WERI-Rb-1 (cell line): ENCODE data around the gene PRRG2.

Source experiments
- DNase-seq: peaks from one replicate; pipeline ENCODE4 v3.0.0-alpha.2; 2020
- H3K27ac ChIP-seq: fragments of 250-450 bp; sonication (Bioruptor Pico); 2 replicates; pipeline ENCODE4 v1.5.1; 2020; ENCODE audit warnings: mild to moderate bottlenecking, moderate library complexity
- H3K27me3 ChIP-seq: fragments of 250-450 bp; sonication (Bioruptor Pico); 2 replicates; pipeline ENCODE4 v1.5.1; 2021; ENCODE audit warnings: mild to moderate bottlenecking, low read depth, moderate library complexity; ENCODE audit not compliant: insufficient read depth, severe bottlenecking
- H3K36me3 ChIP-seq: fragments of 250-450 bp; sonication (Bioruptor Pico); 2 replicates; pipeline ENCODE4 v1.5.1; 2020; ENCODE audit warnings: mild to moderate bottlenecking, moderate library complexity
- H3K4me3 ChIP-seq: 2 replicates; pipeline ENCODE4 v1.5.1; 2011; ENCODE audit warnings: low read depth, mild to moderate bottlenecking, control low read depth, low read length
- H3K9me3 ChIP-seq: fragments of 250-450 bp; sonication (Bioruptor Pico); 2 replicates; pipeline ENCODE4 v1.5.1; 2021; ENCODE audit warnings: mild to moderate bottlenecking, moderate library complexity; ENCODE audit not compliant: severe bottlenecking
- TF ChIP-seq, protein P1 (sequence below): IDR thresholded peaks from 2 replicates; pipeline ENCODE4 v1.5.1; 2011; ENCODE audit warnings: low read depth, mild to moderate bottlenecking, control low read depth, inconsistent platforms, low read length

Gene PRRG2

DNA sequence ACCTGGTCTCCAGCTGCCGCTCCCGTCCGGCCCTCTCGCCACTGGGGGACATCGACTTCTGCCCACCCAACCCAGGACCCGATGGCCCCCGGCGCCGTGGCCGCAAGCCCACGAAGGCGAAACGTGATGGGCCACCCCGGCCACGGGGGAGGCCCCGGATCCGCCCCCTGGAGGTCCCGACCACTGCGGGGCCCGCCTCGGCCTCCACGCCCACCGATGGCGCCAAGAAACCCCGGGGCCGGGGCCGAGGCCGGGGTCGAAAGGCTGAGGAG, 16.5 kb downstream of the PRRG2 start:
- no peak overlapping the region for H3K4me3 ChIP-seq
- TF ChIP-seq, protein P1, sequence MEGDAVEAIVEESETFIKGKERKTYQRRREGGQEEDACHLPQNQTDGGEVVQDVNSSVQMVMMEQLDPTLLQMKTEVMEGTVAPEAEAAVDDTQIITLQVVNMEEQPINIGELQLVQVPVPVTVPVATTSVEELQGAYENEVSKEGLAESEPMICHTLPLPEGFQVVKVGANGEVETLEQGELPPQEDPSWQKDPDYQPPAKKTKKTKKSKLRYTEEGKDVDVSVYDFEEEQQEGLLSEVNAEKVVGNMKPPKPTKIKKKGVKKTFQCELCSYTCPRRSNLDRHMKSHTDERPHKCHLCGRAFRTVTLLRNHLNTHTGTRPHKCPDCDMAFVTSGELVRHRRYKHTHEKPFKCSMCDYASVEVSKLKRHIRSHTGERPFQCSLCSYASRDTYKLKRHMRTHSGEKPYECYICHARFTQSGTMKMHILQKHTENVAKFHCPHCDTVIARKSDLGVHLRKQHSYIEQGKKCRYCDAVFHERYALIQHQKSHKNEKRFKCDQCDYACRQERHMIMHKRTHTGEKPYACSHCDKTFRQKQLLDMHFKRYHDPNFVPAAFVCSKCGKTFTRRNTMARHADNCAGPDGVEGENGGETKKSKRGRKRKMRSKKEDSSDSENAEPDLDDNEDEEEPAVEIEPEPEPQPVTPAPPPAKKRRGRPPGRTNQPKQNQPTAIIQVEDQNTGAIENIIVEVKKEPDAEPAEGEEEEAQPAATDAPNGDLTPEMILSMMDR: no peak
- no peak for DNase-seq
- H3K27me3 ChIP-seq: no peaks in the 10 kb centered on the region
- no peaks in the 10 kb centered on the region for H3K9me3 ChIP-seq
- H3K27ac ChIP-seq: no peak overlapping the region
- peaks cover 82% of the 10 kb centered on the region for H3K36me3 ChIP-seq

DNA sequence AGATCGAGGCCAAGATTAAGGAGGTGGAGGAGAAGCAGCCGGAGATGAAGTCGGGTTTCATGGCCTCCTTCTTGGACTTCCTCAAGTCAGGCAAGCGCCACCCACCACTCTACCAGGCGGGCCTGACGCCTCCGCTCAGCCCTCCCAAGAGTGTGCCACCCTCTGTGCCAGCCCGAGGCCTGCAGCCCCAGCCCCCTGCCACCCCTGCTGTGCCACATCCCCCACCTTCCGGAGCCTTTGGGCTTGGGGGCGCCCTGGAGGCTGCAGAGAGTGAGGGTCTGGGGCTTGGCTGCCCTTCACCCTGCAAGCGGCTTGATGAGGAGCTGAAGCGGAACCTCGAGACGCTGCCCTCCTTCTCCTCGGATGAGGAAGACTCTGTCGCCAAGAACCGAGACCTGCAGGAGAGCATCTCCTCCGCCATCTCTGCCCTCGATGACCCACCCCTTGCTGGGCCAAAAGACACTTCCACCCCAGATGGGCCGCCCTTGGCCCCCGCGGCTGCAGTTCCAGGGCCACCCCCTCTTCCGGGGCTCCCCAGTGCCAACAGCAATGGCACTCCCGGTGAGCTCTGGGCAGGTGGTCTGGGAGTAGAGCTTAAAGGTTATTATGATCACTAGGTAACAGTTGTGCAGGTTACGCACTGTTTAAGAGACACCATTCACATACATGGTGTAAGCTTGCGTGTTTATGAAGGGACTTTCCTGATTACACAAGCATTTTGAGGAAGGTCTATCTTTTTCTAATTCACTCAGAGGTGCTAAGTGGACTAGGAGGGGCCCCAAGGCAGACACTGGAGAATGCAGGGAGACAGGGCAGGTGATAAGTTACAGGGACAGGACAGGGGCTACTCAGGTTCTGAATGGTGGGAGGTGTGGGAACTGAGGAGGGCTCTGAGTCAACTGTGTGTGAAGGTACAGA, 18.5 kb downstream of the PRRG2 start:
- TF ChIP-seq, protein P1: no peak
- Histone ChIP-seq H3K27ac (no peak overlapping the region), H3K9me3 (no peaks in the 10 kb centered on the region), H3K27me3 (no peaks in the 10 kb centered on the region), H3K36me3 (peaks cover 89% of the 10 kb centered on the region), H3K4me3 (no peak overlapping the region)
- DNase-seq: no peak

DNA sequence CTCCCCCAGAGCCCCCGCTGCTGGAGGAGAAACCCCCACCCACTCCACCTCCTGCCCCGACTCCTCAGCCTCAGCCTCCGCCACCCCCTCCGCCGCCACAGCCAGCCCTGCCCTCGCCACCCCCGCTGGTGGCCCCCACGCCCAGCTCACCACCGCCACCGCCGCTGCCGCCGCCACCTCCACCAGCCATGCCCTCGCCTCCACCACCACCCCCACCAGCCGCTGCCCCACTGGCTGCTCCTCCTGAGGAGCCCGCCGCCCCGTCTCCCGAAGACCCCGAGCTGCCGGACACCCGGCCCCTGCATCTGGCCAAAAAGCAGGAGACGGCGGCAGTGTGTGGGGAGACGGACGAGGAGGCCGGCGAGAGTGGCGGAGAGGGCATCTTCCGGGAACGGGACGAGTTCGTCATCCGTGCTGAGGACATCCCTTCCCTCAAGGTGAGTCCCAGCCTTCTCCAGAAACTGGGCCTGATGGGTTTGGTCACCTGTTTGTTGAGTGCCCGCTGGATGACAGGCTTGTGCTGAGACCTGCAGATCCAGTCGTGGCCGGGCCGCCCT, 20.4 kb downstream of the PRRG2 start:
- Histone ChIP-seq H3K4me3 (no peak overlapping the region), H3K9me3 (no peaks in the 10 kb centered on the region), H3K36me3 (peaks cover 90% of the 10 kb centered on the region), H3K27ac (no peak overlapping the region), H3K27me3 (no peaks in the 10 kb centered on the region)
- TF ChIP-seq, protein P1: no peak
- DNase-seq: no peak

DNA sequence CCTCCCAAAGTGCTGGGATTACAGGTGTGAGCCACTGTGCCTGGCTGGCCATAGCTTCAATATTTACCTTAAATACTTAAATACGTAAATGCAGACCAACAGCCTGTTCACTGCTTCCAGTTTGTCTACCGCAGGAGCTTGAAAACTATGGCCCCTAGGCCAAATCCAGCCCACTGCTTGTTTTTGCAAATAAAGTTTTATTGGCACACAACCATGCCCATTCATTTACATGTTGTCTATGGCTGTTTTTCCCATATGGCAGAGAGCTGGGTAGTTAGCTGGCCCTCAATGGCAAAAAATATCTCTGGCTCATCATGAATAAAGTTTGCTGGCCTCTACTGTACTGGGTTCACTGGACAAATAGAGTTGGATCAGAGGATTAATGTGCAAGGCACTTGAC, 21.7 kb downstream of the PRRG2 start:
- Histone ChIP-seq H3K36me3 (peaks cover 85% of the 10 kb centered on the region), H3K27ac (no peak overlapping the region), H3K9me3 (no peaks in the 10 kb centered on the region)

DNA sequence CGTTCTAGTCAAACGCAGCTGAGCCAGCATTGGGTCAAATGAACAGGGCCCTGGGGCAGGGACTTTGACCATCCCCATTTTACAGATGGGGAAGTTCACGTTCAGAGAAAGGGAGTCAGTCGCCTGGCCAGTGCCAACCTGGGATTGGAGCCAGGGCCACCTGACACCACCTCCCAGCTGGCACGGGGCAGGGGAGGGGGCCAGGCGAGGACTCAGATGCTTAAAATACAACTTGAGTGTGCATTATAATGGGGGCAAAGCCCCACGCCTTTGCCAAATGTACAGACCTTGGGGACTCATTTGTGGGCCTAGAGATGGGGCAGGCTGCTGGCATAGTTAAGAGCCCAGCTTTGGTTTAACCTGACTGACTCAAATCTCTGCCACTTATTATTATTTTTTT, 24.5 kb downstream of the PRRG2 start:
- H3K9me3 ChIP-seq: no peaks in the 10 kb centered on the region
- no peak overlapping the region for H3K27ac ChIP-seq
- no peak overlapping the region for H3K4me3 ChIP-seq
- peaks cover 81% of the 10 kb centered on the region for H3K36me3 ChIP-seq
- TF ChIP-seq, protein P1: no peak
- H3K27me3 ChIP-seq: no peaks in the 10 kb centered on the region
- no peak for DNase-seq

More for the DNA sequence above, 21.7 kb downstream of the PRRG2 start:
- no peak overlapping the region for H3K4me3 ChIP-seq
- DNase-seq: no peak
- TF ChIP-seq, protein P1: no peak
- H3K27me3 ChIP-seq: no peaks in the 10 kb centered on the region
